Trophoblast cell (in vitro differentiated cells and primary cell): ENCODE measurements around the gene RBPJ.

ENCODE experiments used
- DNase-seq, 2 donors: peaks; one replicate each; pipeline ENCODE4 v3.0.0-alpha.2; 2016
- H2AFZ ChIP-seq: 2 replicates; pipeline ENCODE4 v1.6.1; 2013; ENCODE audit warnings: low read length, moderate library complexity, mild to moderate bottlenecking; ENCODE audit not compliant: insufficient read depth, poor library complexity
- H2AK5ac ChIP-seq: 2 replicates; pipeline ENCODE4 v1.6.1; 2013; ENCODE audit warnings: mild to moderate bottlenecking, low read length
- H2BK120ac ChIP-seq: 2 replicates; pipeline ENCODE4 v1.6.1; 2013; ENCODE audit warnings: low read length, mild to moderate bottlenecking, moderate library complexity; ENCODE audit not compliant: insufficient read depth, poor library complexity
- H2BK12ac ChIP-seq: 2 replicates; pipeline ENCODE4 v1.6.1; 2013; ENCODE audit warnings: mild to moderate bottlenecking, low read length, moderate library complexity
- H2BK5ac ChIP-seq: 2 replicates; pipeline ENCODE4 v1.6.1; 2013; ENCODE audit warnings: low read length, low read depth, moderate library complexity, mild to moderate bottlenecking; ENCODE audit not compliant: poor library complexity
- H3K14ac ChIP-seq: 2 replicates; pipeline ENCODE4 v1.6.1; 2013; ENCODE audit warnings: mild to moderate bottlenecking, low read length
- H3K18ac ChIP-seq: 2 replicates; pipeline ENCODE4 v1.6.1; 2013; ENCODE audit warnings: mild to moderate bottlenecking, low read length
- H3K23ac ChIP-seq: 2 replicates; pipeline ENCODE4 v1.6.1; 2013; ENCODE audit warnings: low read length
- H3K27ac ChIP-seq: 2 replicates; pipeline ENCODE4 v1.5.1; 2013; ENCODE audit warnings: low read depth, mild to moderate bottlenecking, inconsistent platforms, low read length, moderate library complexity
- H3K27me3 ChIP-seq: 2 replicates; pipeline ENCODE4 v1.6.1; 2013; ENCODE audit warnings: inconsistent platforms, mild to moderate bottlenecking, low read length, moderate library complexity; ENCODE audit not compliant: insufficient read depth
- H3K36me3 ChIP-seq, 2 experiments: 1 replicate in 1 of 2; 2 replicates in 1 of 2; pipeline ENCODE4 v1.6.1; 2013; ENCODE audit warnings: low read length in 2 of 2, mild to moderate bottlenecking in 2 of 2, moderate library complexity in 1 of 2; ENCODE audit not compliant: insufficient read depth in 2 of 2, control insufficient read depth in 1 of 2
- H3K4ac ChIP-seq: 2 replicates; pipeline ENCODE4 v1.6.1; 2013; ENCODE audit warnings: low read depth, mild to moderate bottlenecking, low read length, moderate library complexity
- H3K4me1 ChIP-seq, 2 experiments: 1 replicate in 1 of 2; 2 replicates in 1 of 2; pipeline ENCODE4 v1.6.1; 2013; ENCODE audit warnings: low read length in 2 of 2, mild to moderate bottlenecking in 2 of 2, moderate library complexity in 1 of 2; ENCODE audit not compliant: insufficient read depth in 2 of 2, control insufficient read depth in 1 of 2
- H3K4me2 ChIP-seq: 2 replicates; pipeline ENCODE4 v1.6.1; 2013; ENCODE audit warnings: inconsistent platforms, mild to moderate bottlenecking, low read length, moderate library complexity
- H3K4me3 ChIP-seq: 2 replicates; pipeline ENCODE4 v1.5.1; 2013; ENCODE audit warnings: mild to moderate bottlenecking, low read depth, low read length, inconsistent platforms
- H3K79me1 ChIP-seq: one replicate; pipeline ENCODE4 v1.6.1; 2013; ENCODE audit warnings: low read length
- H3K79me2 ChIP-seq: 2 replicates; pipeline ENCODE4 v1.6.1; 2013; ENCODE audit warnings: low read length, mild to moderate bottlenecking; ENCODE audit not compliant: control insufficient read depth, insufficient read depth, poor library complexity
- H3K9ac ChIP-seq: 2 replicates; pipeline ENCODE4 v1.6.1; 2013; ENCODE audit warnings: mild to moderate bottlenecking, low read length
- H3K9me3 ChIP-seq: 2 replicates; pipeline ENCODE4 v1.6.1; 2013; ENCODE audit warnings: low read depth, mild to moderate bottlenecking, control low read depth, inconsistent platforms, low read length; ENCODE audit not compliant: insufficient read depth
- H4K12ac ChIP-seq: 2 replicates; pipeline ENCODE4 v1.6.1; 2013; ENCODE audit warnings: low read depth, mild to moderate bottlenecking, low read length, moderate library complexity
- H4K8ac ChIP-seq: 2 replicates; pipeline ENCODE4 v1.6.1; 2013; ENCODE audit warnings: low read depth, mild to moderate bottlenecking, low read length, moderate library complexity
- H4K91ac ChIP-seq: one replicate; pipeline ENCODE4 v1.6.1; 2013; ENCODE audit warnings: low read depth, mild to moderate bottlenecking, low read length, moderate library complexity
- WGBS: extraction: QIAGEN DNeasy Blood & Tissue Kit; methylation state at CpG from one replicate; pipeline ENCODE4 v1.1.7; 2013; ENCODE audit warnings: missing lambda C conversion rate; ENCODE audit not compliant: insufficient read length, insufficient coverage; ENCODE audit errors: extremely low coverage; 5-methylcytosine and 5-hydroxymethylcytosine counted together

Gene RBPJ

GRCh38 chr4:26367811-26368210 lies 47.0 kb downstream of the RBPJ start:
- no peak overlapping the region for H4K8ac ChIP-seq
- no peak overlapping the region for H2BK12ac ChIP-seq
- no peak overlapping the region for H3K14ac ChIP-seq
- no peak overlapping the region for H3K9ac ChIP-seq
- no peak overlapping the region for H3K4me3 ChIP-seq
- H2AFZ ChIP-seq = no peak overlapping the region
- H3K79me1 ChIP-seq = no peaks in the 10 kb centered on the region
- H3K4me1 ChIP-seq = no peaks in the 10 kb centered on the region
- no peak for DNase-seq
- no peak overlapping the region for H3K4ac ChIP-seq
- no peak overlapping the region for H3K23ac ChIP-seq
- no peak overlapping the region for H4K12ac ChIP-seq
- H3K27ac ChIP-seq = no peak overlapping the region
- H3K79me2 ChIP-seq = peaks cover 2% of the 10 kb centered on the region
- no peak overlapping the region for H2BK5ac ChIP-seq
- no peak overlapping the region for H2AK5ac ChIP-seq
- no peaks in the 10 kb centered on the region for H3K9me3 ChIP-seq
- no peak overlapping the region for H3K4me2 ChIP-seq
- no peaks in the 10 kb centered on the region for H3K27me3 ChIP-seq
- H4K91ac ChIP-seq = no peak overlapping the region
- H2BK120ac ChIP-seq = no peak overlapping the region
- H3K18ac ChIP-seq = no peak overlapping the region
- peaks cover 0 to 4% of the 10 kb centered on the region in 2 experiments for H3K36me3 ChIP-seq
- WGBS = no CpG with 5 or more reads among the region's 1 CpG

DNA sequence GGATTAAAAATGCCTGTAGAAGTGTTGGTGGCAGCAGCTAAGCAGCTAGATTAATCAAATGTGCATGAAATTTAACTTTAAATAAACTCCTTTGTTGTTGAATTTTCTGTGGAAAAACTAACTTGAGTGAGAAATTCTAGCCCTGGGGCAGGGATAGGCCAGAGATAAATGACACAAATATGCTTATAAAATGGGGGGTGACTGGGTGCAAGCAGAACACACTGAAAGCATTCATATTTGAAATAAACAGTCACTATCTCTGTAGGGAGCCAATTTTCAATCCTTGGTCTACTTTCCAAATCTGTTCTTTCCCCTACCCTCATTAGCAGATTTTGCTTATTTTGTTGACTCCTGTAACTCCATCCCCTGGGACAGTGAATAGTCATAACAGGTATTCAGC lies 47.9 kb downstream of the RBPJ start:
- Histone ChIP-seq H3K4me1 (no peaks in the 10 kb centered on the region), H3K9me3 (no peaks in the 10 kb centered on the region), H3K79me2 (no peaks in the 10 kb centered on the region), H3K9ac (no peak overlapping the region), H2AK5ac (no peak overlapping the region), H2BK5ac (no peak overlapping the region), H3K36me3 (peaks cover 0 to 4% of the 10 kb centered on the region in 2 experiments), H4K91ac (no peak overlapping the region), H3K14ac (no peak overlapping the region), H3K23ac (no peak overlapping the region), H3K79me1 (no peaks in the 10 kb centered on the region), H3K27me3 (no peaks in the 10 kb centered on the region), H3K4me2 (no peak overlapping the region), H2AFZ (no peak overlapping the region), H4K8ac (no peak overlapping the region), H3K27ac (no peak overlapping the region), H3K4ac (no peak overlapping the region), H2BK12ac (no peak overlapping the region), H3K4me3 (no peak overlapping the region), H3K18ac (no peak overlapping the region), H4K12ac (no peak overlapping the region), H2BK120ac (no peak overlapping the region)
- no peak for DNase-seq

DNA sequence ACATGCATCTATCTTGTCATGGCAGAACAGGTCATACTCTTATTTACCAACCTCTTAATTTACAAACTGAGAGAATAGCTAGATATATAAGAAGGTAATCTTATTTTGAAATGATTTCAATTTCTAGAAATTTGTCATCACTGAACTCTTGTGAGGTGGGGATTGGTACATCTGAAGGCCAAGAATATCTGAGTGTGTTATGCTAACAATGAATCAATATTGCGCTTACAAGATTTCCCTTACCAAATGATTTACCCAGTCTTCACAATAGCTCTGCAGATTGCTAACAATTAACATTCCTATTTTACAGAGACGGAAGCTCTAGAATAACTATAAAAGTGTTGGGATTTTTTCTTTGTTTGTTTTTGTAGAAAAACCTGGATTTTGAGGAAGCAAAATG lies 48.3 kb downstream of the RBPJ start:
- no CpG with 5 or more reads among the region's 2 CpGs for WGBS
- Histone ChIP-seq H3K18ac (no peak overlapping the region), H3K27ac (no peak overlapping the region), H2BK5ac (no peak overlapping the region), H2AK5ac (no peak overlapping the region), H3K36me3 (peaks cover 0 to 4% of the 10 kb centered on the region in 2 experiments), H3K4me1 (no peaks in the 10 kb centered on the region), H4K12ac (no peak overlapping the region), H3K79me2 (no peaks in the 10 kb centered on the region), H4K8ac (no peak overlapping the region), H3K4me2 (no peak overlapping the region), H3K23ac (no peak overlapping the region), H2BK12ac (no peak overlapping the region), H3K27me3 (no peaks in the 10 kb centered on the region), H3K9me3 (no peaks in the 10 kb centered on the region), H2BK120ac (no peak overlapping the region), H3K4me3 (no peak overlapping the region), H3K14ac (no peak overlapping the region), H3K79me1 (no peaks in the 10 kb centered on the region), H4K91ac (no peak overlapping the region), H2AFZ (no peak overlapping the region), H3K4ac (no peak overlapping the region), H3K9ac (no peak overlapping the region)
- no peak for DNase-seq

DNA sequence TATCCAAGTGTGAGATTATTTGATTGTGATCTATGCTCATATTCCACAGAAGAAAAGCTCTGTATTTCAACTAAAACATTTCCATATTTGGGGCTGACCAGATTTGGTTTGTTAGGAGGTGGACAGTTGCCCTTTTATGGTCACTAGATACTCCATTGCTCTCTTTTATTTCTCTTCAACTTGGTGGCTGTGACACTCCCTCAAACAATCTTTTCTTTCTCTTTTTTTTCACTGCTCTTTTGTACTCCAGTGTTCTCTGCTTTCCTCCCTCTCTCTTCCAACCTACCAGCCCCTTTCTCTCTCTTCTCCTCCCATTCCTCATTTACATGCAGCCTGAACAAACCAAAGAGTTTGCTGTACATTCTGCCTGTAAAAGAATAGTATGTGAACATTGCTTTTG lies 48.8 kb downstream of the RBPJ start:
- Histone ChIP-seq H3K18ac (no peak overlapping the region), H3K27me3 (no peaks in the 10 kb centered on the region), H3K9ac (no peak overlapping the region), H4K91ac (no peak overlapping the region), H3K4ac (no peak overlapping the region), H3K4me3 (no peak overlapping the region), H4K8ac (no peak overlapping the region), H3K14ac (no peak overlapping the region), H2AK5ac (no peak overlapping the region), H4K12ac (no peak overlapping the region), H3K23ac (no peak overlapping the region), H3K36me3 (peaks cover 0 to 4% of the 10 kb centered on the region in 2 experiments), H2BK120ac (no peak overlapping the region), H3K27ac (no peak overlapping the region), H3K9me3 (no peaks in the 10 kb centered on the region), H3K4me2 (no peak overlapping the region), H2BK12ac (no peak overlapping the region), H3K4me1 (no peaks in the 10 kb centered on the region), H2BK5ac (no peak overlapping the region), H2AFZ (no peak overlapping the region), H3K79me2 (no peaks in the 10 kb centered on the region), H3K79me1 (no peaks in the 10 kb centered on the region)
- DNase-seq = no peak

DNA sequence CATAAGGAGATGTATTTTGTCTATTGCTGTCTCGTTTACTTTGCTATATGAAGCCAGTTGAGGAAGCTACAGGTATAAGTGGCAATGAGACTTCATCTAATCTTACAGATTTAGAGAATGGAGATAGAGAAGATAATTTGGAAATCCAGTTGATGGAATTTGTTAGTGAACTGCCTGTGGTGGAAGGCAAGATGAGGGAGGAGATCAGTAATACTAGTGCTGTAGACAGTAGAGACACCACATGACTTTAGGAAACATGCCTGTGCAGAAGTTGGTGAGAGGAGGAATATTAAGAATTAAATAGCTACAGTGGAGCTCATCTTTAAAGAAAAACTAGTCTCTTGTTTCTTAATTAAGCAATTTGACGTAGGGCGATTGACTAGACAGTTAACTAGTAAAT lies 51.3 kb downstream of the RBPJ start:
- Histone ChIP-seq H4K12ac (no peak overlapping the region), H2BK5ac (no peak overlapping the region), H2AK5ac (no peak overlapping the region), H4K91ac (no peak overlapping the region), H3K4me3 (no peak overlapping the region), H3K4me2 (no peak overlapping the region), H3K27me3 (no peaks in the 10 kb centered on the region), H3K4ac (no peak overlapping the region), H3K14ac (no peak overlapping the region), H2BK120ac (no peak overlapping the region), H2BK12ac (no peak overlapping the region), H3K9ac (no peak overlapping the region), H3K79me1 (no peaks in the 10 kb centered on the region), H3K9me3 (no peaks in the 10 kb centered on the region), H3K79me2 (peaks cover 2% of the 10 kb centered on the region), H3K18ac (no peak overlapping the region), H2AFZ (no peak overlapping the region), H3K36me3 (no peaks in the 10 kb centered on the region), H3K4me1 (no peaks in the 10 kb centered on the region), H3K23ac (no peak overlapping the region), H3K27ac (no peak overlapping the region), H4K8ac (no peak overlapping the region)
- no CpG with 5 or more reads among the region's 3 CpGs for WGBS
- DNase-seq = peak in 1 of 2 donors; percentile 53
